Measurements from ENCODE around the gene DHX30.

The DHX30 gene

DNA sequence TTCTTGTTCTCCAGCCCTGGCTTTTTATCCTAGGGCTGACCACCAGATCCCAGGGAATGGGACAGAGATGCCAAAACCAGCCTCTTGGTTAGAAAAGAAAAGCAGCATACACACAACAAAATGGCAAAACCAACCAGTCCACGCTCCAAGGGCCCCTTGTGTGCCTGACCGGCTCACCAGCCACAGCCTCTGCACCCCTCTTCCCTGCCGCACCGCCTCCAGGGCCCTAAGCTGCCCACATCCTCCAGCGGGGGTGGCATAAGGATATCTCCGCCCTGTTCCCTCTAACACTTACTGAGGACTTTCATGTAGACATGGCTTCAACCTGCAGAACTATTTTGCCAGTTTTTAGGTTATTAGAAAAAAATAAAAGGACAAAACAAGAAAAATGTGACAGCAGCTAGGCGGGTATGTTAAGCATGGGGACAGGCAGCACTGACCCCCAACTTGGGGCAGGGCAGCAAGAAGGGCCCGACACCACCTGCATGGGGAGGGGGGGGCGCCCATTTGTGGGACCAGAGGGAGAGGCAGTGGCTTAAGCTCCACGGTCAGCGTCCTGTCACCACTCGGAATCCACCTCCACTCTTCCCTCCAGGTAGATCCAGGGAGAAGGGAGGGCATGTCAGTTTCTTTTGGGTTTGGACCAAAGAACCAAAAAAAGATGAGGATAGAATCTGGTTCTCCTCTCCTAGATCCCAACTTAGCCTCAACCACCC lies 49.1 kb downstream of the DHX30 start:
- in situ Hi-C loops (cut with HindIII; ENCODE audit: low sequenced_read_pairs), result no loop called here

DNA sequence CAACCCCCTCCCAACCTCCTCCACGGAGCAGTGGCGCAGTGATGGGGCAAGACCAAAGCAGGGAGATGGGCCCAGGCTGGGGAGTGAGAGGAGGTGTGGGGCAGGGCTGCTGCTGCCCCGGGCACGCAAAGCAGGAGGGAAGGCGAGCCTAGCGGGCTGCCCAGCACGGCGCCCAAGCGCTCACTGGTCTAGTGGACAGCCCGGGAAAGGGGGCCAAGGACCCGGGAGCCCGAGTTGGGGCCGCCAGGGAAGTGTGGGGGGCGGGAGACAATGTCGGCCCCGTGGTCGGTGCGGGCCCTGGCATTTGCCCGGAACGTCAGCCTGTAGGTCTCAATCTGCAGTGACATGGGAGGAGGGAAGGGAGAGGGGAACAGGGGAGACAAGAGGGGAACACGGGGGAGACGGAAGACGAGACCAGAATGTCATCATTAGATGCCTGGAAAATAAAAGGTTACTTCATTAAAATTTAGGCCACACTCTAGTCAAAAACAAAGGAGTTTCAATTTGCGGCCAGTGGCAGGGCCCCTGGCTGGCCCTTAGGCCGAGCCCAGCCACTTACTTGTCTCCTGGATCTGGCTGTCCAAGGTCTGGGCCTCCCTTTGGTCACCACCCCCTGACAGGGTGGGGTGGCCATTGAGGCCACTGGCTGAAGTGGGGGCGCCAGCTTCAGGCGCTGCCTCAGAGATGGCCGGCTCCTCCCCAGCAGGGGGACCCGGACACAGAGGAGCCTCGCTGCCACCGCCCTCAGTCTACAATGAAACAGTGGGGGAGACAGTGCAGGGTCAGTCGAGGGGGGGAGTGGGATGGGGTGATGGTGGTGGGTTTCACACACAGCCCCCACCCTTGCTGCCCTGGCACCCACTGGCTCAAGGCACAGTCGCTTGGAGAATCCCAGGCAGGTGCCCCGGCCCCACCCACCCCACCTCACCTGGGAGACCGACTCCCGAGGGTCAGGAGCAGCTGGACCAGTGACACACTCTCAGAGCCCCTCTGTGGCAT lies 50.0 kb downstream of the DHX30 start:
- in situ Hi-C loops (cut with HindIII; ENCODE audit: low sequenced_read_pairs), result no loop called here

DNA sequence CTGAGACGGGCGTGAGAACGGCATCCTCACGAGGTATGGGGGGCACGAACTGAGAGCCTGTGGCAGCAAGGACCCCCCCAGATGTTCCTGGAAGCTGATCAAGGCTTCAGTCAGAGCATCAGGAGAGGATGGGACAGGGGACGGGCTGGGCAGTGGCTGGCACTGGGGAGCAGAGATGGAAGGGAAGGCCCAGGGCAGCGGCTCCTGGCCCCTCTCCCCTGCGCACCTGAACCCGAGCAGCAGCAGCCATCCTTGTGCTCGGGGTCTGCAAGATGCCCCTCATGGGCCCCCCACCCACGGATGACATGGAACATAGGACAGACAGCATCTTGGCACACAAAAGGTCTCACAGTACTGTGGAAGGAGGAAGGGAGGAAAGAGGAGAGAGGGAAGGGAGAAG lies 51.3 kb downstream of the DHX30 start:
- in situ Hi-C loops (cut with HindIII; ENCODE audit: low sequenced_read_pairs), result no loop called here

DNA sequence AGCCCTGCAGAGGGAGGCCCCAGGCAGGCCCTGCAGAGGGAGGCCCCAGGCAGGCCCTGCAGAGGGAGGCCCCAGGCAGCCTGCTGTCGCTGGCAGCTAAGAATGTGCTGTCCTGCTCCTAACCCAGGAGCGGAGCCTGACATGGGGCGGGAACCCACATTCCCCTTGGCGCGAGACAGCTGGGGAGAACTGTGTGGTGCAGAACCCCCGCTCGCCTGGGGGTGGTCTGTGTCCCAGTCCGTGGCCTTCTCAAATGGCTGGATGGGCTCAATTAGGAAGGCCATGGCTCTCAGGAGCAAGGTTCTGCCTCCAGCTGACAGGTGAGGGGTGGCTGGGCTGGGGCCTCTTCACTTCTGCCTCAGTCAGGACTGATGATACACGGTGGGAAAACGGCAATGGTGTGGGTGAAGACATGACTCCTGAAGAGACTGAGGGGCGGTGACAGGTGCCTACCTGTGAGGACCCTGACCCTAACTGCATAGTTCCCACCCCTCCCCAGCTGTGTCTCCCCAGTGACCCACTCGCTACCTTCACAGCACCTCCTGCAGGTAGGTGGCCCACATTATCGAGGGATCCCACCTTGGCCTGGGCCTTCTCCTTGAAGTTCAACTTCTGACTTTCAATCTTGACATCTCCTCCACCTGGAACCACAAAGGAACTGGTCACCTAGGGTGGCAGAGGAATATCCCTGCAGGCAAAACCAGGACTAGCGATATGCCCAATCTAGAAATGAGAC lies 52.0 kb downstream of the DHX30 start:
- in situ Hi-C loops (cut with HindIII; ENCODE audit: low sequenced_read_pairs), result no loop called here

DNA sequence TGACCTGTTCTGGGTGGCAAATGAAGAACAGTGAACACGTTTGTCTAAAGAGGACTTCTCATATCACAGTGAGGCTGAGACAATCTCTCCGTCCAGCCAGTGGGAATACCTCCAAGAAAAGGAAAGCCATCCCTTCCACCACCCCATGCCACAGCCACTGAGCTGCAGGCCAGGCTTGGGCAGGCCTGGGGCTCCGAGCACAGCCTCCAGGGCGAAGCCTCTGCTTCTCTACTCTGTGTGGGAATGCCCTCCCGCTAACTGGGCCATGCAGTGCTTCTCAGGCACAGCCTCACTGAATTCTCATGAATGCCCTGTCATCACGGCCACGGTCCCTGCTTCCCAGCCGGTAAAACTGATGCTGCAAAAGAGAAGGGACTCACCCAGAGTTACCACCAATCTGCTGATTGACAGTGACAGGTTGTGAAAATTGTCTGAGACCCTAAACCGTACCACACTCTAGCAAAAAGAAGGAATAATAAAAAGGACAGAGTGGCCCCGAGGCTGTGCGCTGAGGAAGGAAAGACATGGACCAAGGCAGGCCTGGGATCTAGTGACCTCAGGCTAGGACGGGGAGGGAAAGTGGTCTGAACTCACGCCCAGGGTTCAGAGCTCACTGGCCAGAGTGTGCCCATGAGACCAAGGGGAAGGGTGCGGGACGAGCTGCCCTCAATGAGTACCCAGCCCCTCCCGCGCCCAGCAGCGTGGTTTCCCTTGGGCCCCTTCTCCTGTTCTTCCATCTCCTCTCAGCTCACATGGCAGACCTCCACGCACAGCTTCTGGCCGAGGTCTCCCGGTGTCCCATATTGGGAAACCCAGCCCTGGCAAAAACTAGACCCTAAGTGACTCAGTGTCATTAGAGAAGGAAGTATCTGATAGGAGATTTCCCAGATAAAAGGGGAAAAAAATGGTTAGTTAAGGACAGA lies 52.8 kb downstream of the DHX30 start:
- in situ Hi-C loops (cut with HindIII; ENCODE audit: low sequenced_read_pairs), result no loop called here

DNA sequence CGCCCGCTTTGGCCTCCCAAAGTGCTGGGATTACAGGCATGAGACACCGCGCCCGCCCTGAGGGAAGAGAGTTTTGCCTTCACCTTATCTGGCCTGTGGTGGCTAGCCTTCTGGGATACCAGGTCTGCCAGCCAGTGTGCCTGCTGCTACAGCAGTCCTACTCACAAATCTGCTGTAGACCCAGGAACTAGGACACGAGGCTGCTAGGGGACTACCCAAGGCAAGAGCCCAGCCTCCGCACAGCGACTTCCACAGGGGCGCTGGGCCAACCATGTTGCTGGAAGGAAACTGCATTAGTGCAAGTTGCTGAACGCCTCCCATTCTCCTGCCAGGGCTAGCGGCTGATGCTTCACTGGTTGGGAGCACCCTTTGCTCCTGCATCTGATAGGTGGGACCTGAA lies 53.7 kb downstream of the DHX30 start:
- in situ Hi-C loops (cut with HindIII; ENCODE audit: low sequenced_read_pairs), result no loop called here

DNA sequence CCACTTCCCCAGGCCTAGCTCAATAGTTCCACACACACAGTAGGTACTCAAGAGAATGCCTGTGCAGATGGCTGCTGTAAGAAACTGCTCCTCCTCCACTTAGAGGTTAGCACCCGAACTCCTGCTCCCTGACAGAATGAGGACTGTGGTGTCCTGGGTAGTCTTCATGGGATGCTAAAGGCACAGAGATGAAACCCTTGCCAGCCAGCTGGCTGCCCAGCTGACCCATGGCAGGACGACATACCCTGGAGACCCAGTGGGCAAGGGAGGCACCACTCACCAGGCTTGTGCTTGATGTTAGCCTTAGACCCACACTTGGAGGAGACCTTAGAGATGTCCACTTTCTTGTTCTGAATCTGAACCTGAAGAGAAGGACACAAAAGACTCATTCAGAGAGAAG lies 54.2 kb downstream of the DHX30 start:
- in situ Hi-C loops (cut with HindIII; ENCODE audit: low sequenced_read_pairs), result no loop called here

DNA sequence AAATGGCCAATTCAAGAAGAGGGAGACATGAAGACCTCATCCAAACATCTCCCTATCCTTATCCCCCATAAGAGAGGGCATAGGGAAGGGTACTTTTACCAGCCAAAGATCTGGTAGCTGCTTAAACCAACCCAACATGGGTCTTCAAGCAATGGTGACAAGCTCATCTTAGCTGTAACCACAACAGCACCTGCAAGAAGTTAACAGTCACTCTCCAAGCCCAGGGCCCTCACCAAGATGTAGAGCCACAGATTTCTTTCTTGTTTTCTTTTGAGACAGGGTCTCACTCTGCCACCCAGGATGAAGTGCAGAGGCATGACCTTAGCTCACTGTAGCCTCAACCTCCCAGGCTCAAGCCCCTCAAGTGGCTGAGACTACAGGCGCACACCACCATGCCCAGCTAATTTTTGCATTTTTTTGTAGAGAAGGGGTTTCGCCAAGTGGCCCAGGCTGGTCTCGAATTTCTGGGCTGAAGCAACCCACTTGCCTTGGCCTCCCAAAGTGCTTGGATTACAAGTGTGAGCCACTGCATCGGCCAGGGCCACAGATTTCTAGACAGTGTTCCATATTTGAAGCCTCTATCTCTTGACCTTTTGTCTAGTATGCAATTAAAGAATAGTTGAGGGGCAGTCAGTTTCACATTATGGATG lies 57.1 kb downstream of the DHX30 start:
- in situ Hi-C loops (cut with HindIII; ENCODE audit: low sequenced_read_pairs), result no loop called here

DNA sequence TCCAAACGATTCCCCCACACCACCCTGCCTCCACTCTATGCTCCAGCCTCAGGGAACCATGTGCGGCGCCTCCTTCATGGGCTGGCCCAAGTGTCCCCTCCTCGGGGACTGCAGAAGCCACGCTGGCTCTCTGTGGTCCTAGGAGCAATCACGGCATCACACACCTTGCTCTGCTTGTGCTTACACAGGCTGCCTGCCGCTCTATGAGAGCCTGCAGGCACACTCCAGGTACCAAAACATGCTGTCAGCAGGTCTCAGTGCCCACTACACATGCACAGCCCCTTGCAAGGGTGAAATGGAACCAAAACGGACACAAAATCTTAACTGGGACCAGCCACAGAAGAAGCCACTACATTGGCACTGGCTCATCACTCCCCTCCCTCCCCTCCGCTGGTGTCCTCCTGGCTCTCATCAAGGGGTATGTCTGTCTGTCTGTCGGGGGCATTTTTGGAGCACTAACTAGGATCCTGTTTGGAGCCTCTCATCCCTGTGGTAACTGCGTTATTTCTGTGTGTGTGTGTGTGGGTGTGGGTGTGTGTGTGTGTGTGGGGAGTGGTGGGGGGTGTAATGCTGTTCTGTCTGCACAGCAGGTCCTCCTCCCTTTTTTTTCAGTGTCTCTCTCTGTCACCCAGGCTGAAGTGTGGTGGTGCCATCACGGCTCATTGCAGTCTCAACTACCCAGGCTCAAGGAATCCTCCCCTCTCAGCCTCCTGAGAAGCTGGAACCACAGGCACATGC lies 60.6 kb downstream of the DHX30 start:
- in situ Hi-C loops (cut with HindIII; ENCODE audit: low sequenced_read_pairs), result no loop called here

DNA sequence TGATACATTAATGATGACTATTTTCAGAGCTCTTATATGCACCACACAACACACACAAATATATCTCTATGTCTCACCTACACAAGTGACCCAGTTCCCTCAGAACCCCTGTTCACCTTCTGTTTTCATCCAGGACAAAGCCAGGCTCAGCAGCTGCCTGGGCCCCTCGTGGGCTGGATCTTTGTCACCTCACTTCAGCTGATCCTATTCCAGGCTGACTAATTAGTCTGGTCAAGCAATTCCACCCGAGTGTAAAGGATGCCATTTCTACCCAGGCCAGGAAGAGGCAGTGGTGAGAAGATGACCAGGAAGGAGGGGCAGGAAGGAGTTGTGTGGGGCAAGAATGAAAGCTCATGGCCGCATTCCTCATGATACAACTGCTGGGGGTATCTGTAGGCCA lies 62.3 kb downstream of the DHX30 start:
- in situ Hi-C loops (cut with HindIII; ENCODE audit: low sequenced_read_pairs), result no loop called here

DNA sequence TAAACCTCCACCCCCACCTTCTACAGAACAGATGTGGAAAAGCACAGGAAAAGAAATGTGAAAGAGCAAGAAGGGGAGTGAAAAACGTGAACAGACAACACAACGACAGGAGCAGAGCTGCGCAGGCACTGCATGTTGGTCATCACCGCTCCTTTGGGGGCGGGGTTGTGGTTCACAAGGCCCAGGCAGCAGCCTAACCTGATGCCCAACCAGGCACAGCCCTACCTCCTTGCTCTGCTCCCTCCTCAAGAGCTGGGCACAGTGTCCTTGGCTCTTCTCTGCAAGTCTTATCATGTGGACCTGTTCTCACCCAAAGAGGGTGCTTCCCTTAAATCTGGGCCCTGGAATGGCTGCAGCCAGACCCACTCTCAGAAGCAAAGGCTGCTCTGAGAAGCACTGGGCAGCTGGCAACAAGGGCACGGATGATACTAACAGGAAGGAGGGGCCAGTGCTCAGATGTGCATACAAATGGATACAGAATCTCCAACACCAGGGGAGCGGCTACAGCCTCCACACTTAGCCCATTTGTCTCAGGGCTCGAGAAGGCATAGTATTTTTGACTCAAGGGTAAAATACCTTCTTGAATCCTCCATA lies 64.6 kb downstream of the DHX30 start:
- in situ Hi-C loops (cut with HindIII; ENCODE audit: low sequenced_read_pairs), result no loop called here

DNA sequence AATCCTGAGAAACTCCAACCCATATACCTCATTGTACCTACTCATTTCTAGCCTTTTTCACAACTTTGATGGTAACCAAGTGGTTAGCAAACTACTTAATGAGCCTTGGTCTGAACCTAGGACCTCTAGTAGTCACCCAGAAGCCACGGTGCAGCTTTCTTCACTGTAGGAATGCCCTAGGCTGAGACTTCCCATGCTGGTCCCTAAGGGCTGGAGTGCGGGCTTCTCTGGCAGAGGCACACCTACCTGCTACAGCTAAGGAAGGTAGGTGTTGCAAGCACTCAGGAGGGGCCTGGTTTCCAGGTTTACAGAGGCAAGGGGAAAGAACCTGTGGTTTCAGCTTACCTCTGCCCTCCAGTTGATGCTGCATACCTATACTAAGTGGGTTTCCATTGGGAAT lies 65.4 kb downstream of the DHX30 start:
- in situ Hi-C loops (cut with HindIII; ENCODE audit: low sequenced_read_pairs), result no loop called here

DNA sequence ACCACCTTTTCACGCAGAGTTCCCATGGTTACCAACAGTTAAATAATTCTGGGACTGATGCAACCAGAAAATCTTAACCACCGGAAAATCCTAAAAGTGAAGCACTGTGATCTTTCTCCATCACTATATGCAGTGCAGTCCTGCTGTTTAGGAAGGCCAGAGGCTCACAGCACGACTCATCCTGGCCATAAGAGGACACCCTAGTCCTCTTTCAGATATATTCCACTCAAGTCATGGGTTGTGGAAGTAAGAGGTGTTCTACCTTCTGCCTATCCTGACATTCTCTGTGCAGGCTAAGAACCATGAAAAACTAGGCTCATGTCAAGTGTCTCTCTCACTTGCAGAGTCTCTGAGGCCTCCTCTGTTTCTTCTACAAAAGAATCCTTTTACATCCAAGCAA lies 67.2 kb downstream of the DHX30 start:
- in situ Hi-C loops (cut with HindIII; ENCODE audit: low sequenced_read_pairs), result no loop called here

DNA sequence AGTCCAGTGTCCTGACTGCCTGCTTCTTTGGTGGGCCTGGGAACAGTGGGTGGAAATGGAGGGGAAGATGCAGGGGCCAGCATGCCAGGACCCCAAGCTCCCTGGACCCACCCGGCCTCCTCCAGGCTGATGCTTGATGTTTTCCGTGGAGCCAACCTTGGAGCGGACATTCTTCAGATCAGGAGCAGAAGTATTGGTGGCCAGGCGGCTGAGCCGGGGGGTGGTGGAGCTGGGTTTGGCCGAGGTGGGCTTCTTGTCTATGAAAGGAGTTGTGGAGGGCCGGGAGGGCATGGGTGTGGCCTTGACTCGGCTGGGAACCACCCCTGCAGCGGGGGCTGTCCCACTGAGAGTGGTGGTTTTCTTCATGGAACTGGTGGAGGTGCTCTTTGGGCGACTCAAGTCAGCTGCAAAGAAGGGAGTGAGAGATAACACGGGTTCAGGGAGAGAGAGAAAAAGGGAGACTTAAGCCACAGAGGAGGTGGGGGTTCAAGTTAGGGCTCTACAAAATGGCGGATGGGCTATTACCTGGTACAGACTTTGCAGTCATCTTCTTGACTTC lies 67.8 kb downstream of the DHX30 start:
- in situ Hi-C loops (cut with HindIII; ENCODE audit: low sequenced_read_pairs), result no loop called here

DNA sequence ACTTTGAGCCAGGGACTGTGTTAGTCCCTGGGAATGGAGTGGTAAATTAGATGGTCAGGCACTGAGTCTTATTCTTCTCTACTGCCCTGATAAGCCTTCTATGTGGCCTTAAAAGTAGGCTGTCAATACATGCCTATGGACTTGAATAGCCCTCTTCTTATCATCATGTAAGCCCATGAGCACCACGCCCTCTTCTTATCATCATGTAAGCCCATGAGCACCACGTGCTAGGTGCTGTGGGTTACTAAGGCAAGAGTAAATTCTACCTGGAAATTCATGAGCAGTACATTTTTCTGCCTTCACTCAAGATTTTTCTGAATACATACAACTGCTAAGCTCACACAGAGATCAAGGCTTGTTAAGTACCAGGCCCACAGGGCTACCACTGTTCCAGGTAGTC lies 68.5 kb downstream of the DHX30 start:
- in situ Hi-C loops (cut with HindIII; ENCODE audit: low sequenced_read_pairs), result no loop called here

DNA sequence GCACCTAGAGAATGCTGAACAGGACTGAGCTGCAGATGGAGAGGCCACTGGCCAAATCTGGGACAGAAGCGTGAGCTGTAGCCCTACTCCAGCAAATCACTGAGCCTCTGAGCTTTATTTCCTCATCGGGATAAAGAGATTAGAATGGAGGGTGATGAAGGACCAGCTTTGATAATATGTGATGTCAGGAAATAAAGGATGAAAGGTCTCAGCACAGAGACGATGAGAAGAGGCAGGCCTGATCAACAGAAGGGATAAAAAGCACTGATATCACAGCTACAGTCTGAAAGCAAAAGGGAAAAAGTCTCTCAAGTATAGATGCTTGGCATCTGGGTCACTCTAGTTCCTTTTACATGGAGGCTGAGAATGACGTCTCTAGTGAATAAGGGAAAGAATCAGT lies 70.0 kb downstream of the DHX30 start:
- in situ Hi-C loops (cut with HindIII; ENCODE audit: low sequenced_read_pairs), result no loop called here

DNA sequence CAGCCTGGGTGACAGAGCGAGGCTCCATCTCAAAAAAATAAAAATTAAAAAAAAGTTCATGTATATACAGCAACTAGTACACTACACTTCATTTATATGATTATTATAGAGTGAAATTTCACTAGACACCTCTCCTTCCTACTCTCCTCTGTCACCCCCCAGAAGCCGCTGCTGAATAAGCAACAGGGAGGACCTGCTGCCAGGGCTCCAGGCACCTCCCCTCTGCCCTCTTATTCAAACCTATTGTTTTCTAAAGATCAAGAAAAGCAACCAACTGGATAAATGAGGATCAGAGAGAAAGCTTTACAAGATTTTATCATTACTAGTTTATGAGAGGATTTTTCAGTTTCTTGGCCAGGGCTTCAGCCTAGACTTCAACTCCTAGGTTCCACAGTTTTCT lies 71.5 kb downstream of the DHX30 start:
- in situ Hi-C loops (cut with HindIII; ENCODE audit: low sequenced_read_pairs), result no loop called here

DNA sequence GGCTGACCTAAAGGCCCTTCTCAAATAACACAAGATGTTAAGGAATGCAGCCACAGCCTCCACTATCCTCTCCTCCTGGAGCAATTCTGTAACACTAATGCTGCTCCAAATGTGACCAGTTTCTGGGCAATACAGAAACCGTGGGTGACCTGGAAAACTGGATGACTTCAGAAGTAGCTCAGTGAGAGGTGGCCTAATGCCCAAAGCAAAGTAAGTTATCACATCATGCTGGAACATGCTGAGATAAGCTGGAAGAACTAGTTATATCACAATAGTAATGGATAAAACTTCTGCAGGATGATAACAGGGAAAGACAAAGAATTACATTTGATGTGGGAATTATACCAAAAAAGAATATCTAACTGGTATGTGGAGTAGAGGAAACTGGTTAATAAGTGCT lies 72.0 kb downstream of the DHX30 start:
- in situ Hi-C loops (cut with HindIII; ENCODE audit: low sequenced_read_pairs), result no loop called here

DNA sequence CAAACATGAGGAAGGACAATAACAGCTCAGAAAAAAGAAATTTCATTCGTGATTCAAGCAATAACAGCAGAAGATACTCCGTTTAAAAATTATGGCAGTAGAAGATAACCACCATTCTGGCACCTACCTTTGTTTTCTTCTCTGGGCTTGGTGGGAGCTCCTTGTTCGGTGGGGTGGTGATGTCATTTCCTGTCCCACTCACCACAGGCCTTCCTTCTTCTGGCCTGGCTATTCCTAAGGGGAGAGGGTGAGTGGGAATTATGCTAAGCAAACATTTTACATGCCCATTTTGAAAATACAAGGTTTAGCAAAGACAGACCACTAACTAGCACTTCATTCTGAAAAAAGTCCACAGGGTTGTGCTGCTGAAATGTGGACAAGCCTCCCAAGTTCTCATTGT lies 74.4 kb downstream of the DHX30 start:
- in situ Hi-C loops (cut with HindIII; ENCODE audit: low sequenced_read_pairs), result no loop called here
